OCI-LY3 (cell line): ENCODE data around the gene EYS.

Source experiments
- H2AFZ ChIP-seq: fragments of 200-600, 300-600 bp; shearing (Covaris generic); 2 replicates; pipeline ENCODE4 v1.6.0; 2014; ENCODE audit warnings: antibody characterized with exemption, low read depth, low read length
- H3K27ac ChIP-seq: fragments of 200-600, 300-600 bp; sonication (generic); 2 replicates; pipeline ENCODE4 v1.5.1; 2014; ENCODE audit warnings: mild to moderate bottlenecking, low read length, moderate library complexity, mixed read lengths
- H3K27me3 ChIP-seq: fragments of 200-600, 300-600 bp; sonication (generic); 2 replicates; pipeline ENCODE4 v1.6.1; 2014; ENCODE audit warnings: low read depth, low read length, mixed read lengths
- H3K36me3 ChIP-seq: fragments of 200-600, 300-600 bp; sonication (generic); replicated peaks from 2 replicates; pipeline ENCODE3; 2014; ENCODE audit warnings: low read depth, low read length, mixed read lengths
- H3K4me1 ChIP-seq: fragments of 300-600, 200-600 bp; sonication (generic); 2 replicates; pipeline ENCODE4 v1.6.1; 2014; ENCODE audit warnings: low read length, mixed read lengths
- H3K4me2 ChIP-seq: fragments of 200-600, 300-600 bp; sonication (generic); 2 replicates; pipeline ENCODE4 v1.6.1; 2014; ENCODE audit warnings: low read length, mixed read lengths
- H3K4me3 ChIP-seq: fragments of 300-600, 200-600 bp; sonication (generic); 2 replicates; pipeline ENCODE4 v1.5.1; 2014; ENCODE audit warnings: antibody characterized with exemption, mild to moderate bottlenecking, low read length, moderate library complexity
- H3K79me2 ChIP-seq: fragments of 300-600, 200-600 bp; shearing (Covaris generic); 2 replicates; pipeline ENCODE4 v1.6.1; 2014; ENCODE audit warnings: mild to moderate bottlenecking, low read length, mixed read lengths
- H3K9ac ChIP-seq: fragments of 300-600, 200-600 bp; shearing (Covaris generic); 2 replicates; pipeline ENCODE4 v1.6.0; 2014; ENCODE audit warnings: mild to moderate bottlenecking, low read length, moderate library complexity
- H3K9me3 ChIP-seq: fragments of 200-600, 300-600 bp; shearing (Covaris generic); 2 replicates; pipeline ENCODE4 v1.6.1; 2014; ENCODE audit warnings: low read length, mixed read lengths; ENCODE audit not compliant: insufficient read depth
- H4K20me1 ChIP-seq: fragments of 200-600, 300-600 bp; sonication (generic); 2 replicates; pipeline ENCODE4 v1.6.1; 2016; ENCODE audit warnings: low read length, mixed read lengths; ENCODE audit not compliant: insufficient read depth
- CTCF ChIP-seq: fragments of 200-600, 300-600 bp; sonication (generic); IDR thresholded peaks from 2 replicates; pipeline ENCODE4 v1.5.1; 2014; ENCODE audit warnings: antibody characterized with exemption, low read length, low read depth
- EZH2phosphoT487 ChIP-seq: fragments of 200-600 bp; shearing (Covaris generic); IDR thresholded peaks from 2 replicates; pipeline ENCODE4 v1.6.1; 2018; ENCODE audit warnings: antibody characterized with exemption, mixed run types, low read depth

The EYS gene

GRCh38 chr6:65135567-65135966 is 571.5 kb downstream of the EYS start:
- no peaks in the 10 kb centered on the region for H3K36me3 ChIP-seq
- H3K79me2 ChIP-seq: no peaks in the 10 kb centered on the region
- H3K9me3 ChIP-seq: no peaks in the 10 kb centered on the region
- H3K4me1 ChIP-seq: no peaks in the 10 kb centered on the region
- H4K20me1 ChIP-seq: no peaks in the 10 kb centered on the region
- H3K27me3 ChIP-seq: no peaks in the 10 kb centered on the region
- no peak overlapping the region for H2AFZ ChIP-seq
- H3K4me3 ChIP-seq: no peak overlapping the region
- TF ChIP-seq CTCF (no peak), EZH2phosphoT487 (no peak)
- no peak overlapping the region for H3K9ac ChIP-seq
- H3K27ac ChIP-seq: no peak overlapping the region
- H3K4me2 ChIP-seq: no peak overlapping the region

GRCh38 chr6:65126667-65127066 is 580.4 kb downstream of the EYS start:
- H2AFZ ChIP-seq: no peak overlapping the region
- TF ChIP-seq CTCF (no peak), EZH2phosphoT487 (no peak)

GRCh38 chr6:65123521-65123920 is 583.5 kb downstream of the EYS start:
- no peak overlapping the region for H3K9ac ChIP-seq
- no peak overlapping the region for H3K4me3 ChIP-seq
- TF ChIP-seq CTCF (no peak), EZH2phosphoT487 (no peak)
- no peaks in the 10 kb centered on the region for H3K36me3 ChIP-seq
- no peaks in the 10 kb centered on the region for H3K27me3 ChIP-seq
- H3K27ac ChIP-seq: no peak overlapping the region
- no peaks in the 10 kb centered on the region for H3K9me3 ChIP-seq
- H3K4me2 ChIP-seq: no peak overlapping the region
- H4K20me1 ChIP-seq: no peaks in the 10 kb centered on the region
- no peaks in the 10 kb centered on the region for H3K79me2 ChIP-seq
- H3K4me1 ChIP-seq: peaks cover 3% of the 10 kb centered on the region; the same call in 1 of the 2 replicates
- H2AFZ ChIP-seq: no peak overlapping the region

More at GRCh38 chr6:65126667-65127066, 580.4 kb downstream of the EYS start:
- peaks cover 3% of the 10 kb centered on the region; the same call in 1 of the 2 replicates for H3K4me1 ChIP-seq
- no peaks in the 10 kb centered on the region for H3K79me2 ChIP-seq
- H4K20me1 ChIP-seq: no peaks in the 10 kb centered on the region
- H3K36me3 ChIP-seq: no peaks in the 10 kb centered on the region
- H3K9ac ChIP-seq: no peak overlapping the region
- no peak overlapping the region for H3K4me3 ChIP-seq
- H3K27ac ChIP-seq: no peak overlapping the region
- H3K27me3 ChIP-seq: no peaks in the 10 kb centered on the region
- H3K4me2 ChIP-seq: no peak overlapping the region
- H3K9me3 ChIP-seq: no peaks in the 10 kb centered on the region

GRCh38 chr6:65117817-65118409 is 589.1 kb downstream of the EYS start:
- no peak overlapping the region for H3K9ac ChIP-seq
- no peaks in the 10 kb centered on the region for H3K79me2 ChIP-seq
- no peaks in the 10 kb centered on the region for H3K9me3 ChIP-seq
- no peaks in the 10 kb centered on the region for H3K27me3 ChIP-seq
- H3K4me2 ChIP-seq: peak overlapping the region; percentile 7
- no peak overlapping the region for H3K27ac ChIP-seq
- H3K36me3 ChIP-seq: no peaks in the 10 kb centered on the region
- peak overlapping the region; percentile 51 for H2AFZ ChIP-seq
- H3K4me1 ChIP-seq: peaks cover 15% of the 10 kb centered on the region
- TF ChIP-seq EZH2phosphoT487 (no peak), CTCF (no peak)
- H3K4me3 ChIP-seq: no peak overlapping the region
- H4K20me1 ChIP-seq: no peaks in the 10 kb centered on the region
